GM19351 (cell line): Measurements from ENCODE around the gene SFSWAP.
"Not testable (repeated sequence)": the region's sequence is repeated elsewhere in the genome, so short reads cannot be mapped to it uniquely, and the experiment has no call there.

Experiments used
- ATAC-seq: cut with Tn5 transposase; IDR thresholded peaks from one replicate; pipeline ENCODE4 v1.9.1; 2021; ENCODE audit warnings: mild to moderate bottlenecking, moderate library complexity; ENCODE audit not compliant: unreplicated experiment

The SFSWAP gene

DNA sequence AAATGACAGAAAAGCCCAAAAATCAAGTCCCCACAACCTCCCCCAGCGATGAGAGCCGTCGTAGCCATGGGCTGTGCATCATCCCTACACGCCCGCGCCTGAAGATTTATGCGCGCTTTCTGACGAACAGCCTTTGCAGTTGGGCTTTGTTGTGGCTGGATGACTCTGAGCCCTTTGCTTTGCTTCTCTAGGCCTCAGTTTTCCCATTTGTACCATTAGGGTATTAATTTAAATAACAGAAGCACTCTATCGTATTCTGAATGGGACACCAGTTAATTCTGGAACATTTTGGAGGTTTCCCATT lies 24.2 kb downstream of the SFSWAP start:
- no peak for ATAC-seq

DNA sequence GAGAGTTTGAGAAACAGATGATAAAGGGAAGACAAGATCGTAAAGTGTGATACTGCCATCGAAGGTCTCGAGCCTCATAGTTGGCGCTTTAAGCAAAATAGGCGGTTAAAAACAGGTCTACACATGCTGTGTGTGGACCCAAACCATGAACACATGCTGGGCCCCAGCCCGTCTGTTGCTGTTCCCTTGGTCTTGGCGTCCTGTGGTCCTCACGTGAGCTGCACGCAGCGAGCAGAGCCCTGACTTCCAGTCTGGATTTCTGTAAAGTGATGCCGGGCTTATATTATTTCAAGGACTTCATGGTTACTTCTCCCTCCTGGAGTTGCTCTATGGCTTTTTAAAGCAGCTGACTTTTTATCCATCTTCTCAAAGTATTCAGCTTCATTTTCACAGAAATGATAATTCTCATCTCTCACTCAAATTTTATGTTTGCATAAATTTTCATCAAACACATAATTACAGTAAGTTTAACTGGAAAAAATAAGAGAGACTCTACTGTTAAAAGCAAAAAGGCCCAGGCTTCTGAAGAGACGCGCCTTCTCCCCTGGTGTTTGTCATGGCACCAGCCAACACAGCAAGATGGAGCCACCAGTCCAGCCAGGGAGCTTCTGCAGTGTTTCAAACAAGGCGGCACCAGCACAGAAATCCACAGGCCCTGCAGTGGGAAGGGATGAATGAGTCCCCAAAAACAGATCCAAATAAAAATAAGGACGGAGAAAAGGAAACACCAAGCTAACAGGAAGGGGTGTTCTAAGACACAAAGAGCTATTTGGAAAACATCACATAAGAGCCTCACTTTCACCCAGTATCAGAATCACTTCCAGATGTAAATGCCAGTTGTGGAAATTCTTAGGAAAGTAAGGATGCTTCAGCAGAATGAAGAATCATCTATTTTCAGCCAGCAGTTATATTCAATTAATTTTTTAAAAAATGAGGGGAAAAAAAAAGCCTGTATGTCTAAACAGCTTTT lies 24.9 kb downstream of the SFSWAP start:
- ATAC-seq, result no peak

DNA sequence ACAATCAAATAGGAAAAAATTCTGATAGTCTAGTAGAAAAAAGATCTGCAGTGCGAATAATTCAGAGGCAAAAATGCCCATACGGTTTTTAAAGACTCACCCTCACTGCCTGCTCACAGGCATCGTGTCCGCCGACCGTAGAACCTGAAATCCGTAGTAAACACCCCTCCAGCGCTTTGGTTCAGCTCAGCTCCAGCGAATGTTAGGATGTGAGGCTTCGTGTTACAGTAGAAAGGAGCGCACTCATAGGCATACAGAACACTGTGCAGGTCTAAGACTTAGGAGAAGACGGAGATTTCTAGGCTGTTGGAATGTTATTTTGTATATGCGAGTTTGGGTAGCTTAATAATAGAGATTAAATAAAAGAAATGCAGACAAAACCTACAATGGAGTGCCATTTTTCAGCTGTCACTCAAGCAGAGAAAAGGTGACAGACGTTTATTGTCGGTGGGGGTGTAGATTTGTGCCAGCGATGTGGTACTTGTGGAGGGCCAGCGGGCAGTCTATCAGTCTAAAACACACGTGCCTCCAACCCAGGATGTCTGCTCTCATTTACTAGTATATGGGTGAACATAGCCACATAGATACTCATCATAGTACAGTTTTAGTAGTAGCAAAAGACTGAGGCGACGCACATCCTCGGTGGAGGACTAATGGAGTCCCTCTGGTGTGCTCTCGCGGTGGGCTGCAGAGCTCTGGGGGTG lies 25.7 kb downstream of the SFSWAP start:
- no peak for ATAC-seq

DNA sequence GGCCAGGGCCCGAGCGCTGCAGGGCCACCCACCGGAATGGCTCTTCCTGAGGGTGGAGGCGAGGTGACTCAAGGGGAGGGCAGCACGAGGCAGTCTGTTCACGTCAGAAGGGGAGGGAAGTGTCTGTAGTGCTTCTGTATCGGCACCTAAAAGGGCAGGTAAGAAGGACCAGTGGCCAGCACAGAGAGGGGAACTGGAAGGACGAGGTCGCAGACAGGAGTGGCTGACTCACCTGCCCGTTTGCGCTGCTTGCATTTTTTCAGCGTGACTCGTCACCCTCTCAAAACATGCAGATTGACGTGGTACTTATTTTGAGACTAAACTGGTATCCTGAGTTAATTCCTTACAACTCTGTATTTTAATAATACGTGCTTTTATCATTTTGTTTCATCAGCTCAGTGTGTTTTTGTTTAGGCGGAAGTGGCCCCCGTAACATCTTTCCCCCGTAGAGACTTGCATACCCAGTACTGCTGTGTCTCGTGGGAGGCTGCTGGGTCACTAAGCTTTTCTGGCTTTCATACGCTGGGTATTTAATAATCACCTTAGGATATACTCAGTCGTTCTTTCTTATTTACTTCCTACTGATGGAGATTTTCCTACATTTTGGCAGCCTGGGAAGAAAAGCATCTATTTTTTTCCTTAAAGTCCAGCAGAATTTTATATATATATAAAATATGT lies 26.4 kb downstream of the SFSWAP start:
- no peak for ATAC-seq

DNA sequence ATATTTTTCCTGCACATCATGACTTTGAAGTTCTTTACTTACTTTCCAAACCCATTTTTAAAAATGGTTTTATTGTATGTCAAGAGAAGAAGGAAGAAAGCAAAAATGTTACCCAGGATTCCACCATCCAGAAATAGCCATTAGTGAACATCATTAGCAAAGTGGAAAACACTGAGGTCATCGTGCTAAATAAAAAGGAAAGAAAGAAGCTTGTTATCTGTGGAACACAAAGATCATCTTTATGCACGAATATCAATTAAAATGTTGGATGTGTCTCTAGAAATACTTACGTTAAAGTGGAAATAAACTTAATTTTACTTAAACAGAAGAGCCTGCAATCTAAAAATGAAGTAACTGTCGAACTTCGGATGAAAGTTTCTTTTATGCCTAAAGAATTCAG lies 27.3 kb downstream of the SFSWAP start:
- ATAC-seq, result no peak

DNA sequence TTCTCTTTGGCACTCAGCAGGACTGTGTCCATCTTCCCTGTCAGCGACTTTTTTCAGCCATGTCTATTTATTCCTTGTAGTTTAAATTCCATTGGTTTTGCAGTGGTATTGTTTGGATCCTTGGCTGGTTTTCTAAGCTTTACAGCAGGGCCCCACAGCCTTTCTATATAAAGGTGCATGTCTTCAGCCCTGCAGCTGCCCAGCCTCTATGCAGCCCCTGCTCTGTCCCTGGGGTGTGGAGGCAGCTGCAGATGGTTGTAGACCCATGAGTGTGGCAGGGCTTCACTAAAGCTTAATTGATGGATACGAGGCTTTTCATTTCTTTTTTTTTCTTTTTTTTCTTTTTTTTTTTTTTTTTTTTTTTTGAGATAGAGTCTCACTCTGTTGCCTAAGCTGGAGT lies 29.7 kb downstream of the SFSWAP start:
- ATAC-seq, result no peak

DNA sequence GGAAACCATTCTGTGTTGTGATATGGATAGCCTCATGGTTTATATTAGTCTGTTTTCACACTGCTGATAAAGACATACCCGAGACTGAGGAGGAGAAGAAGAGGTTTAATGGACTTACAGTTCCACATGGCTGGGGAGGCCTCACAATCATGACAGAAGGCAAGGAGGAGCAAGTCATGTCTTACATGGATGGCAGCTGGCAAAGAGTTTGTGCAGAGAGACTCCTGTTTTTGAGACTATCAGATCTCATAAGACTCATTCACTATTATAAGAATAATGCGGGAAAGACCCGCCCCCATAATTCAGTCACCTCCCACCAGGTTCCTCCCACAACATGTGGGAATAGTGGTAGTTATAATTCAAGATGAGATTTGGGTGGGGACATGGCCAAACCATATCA lies 31.9 kb downstream of the SFSWAP start:
- ATAC-seq, result not testable (repeated sequence)

DNA sequence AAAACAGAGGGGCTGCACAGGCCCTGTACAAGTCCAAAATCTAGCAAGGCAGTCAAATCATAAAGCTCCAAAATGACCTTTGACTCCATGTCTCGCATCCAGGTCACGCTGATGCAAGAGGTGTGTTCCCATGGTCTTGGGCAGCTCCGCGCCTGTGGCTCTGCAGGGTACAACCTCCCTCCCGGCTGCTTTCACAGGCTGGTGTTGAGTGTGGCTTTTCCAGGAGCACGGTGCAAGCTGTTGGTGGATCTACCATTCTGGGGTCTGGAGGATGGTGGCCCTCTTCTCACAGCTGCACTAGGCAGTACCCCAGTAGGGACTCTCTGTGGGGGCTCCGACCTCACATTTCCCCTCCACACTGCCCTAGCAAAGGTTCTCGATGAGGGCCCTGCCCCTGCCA lies 32.5 kb downstream of the SFSWAP start:
- ATAC-seq, result not testable (repeated sequence)

DNA sequence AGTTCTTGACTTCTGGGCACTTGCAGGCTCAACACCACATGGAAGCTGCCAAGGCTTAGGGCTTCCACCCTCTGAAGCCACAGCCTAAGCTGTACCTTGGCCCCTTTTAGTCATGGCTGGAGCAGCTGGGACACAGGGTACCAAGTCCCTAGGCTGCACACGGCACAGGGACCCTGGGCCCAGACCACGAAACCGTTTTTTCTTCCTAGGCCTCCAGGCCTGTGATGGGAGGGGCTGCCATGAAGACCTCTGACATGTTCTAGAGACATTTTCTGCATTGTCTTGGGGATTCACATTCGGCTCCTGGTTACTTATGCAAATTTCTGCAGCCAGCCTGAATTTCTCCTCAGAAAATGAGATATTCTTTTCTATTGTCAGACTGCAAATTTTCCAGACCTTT lies 33.0 kb downstream of the SFSWAP start:
- not testable (repeated sequence) for ATAC-seq

DNA sequence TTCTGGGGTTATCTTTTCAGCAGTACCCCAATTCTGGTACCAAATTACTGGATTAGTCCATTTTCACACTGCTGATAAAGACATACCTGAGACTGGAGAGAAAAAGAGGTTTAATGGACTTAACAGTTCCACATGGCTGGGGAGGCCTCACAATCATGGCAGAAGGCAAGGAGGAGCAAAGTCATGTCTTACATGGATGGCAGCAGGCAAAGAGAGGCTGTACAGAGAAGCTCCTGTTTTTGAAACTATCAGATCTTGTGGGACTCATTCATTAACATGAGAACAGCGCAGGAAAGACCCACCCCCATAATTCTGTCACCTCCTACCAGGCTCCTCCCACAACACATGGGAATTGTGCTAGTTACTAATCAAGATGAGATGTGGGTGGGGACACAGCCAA lies 33.8 kb downstream of the SFSWAP start:
- ATAC-seq, result not testable (repeated sequence)

DNA sequence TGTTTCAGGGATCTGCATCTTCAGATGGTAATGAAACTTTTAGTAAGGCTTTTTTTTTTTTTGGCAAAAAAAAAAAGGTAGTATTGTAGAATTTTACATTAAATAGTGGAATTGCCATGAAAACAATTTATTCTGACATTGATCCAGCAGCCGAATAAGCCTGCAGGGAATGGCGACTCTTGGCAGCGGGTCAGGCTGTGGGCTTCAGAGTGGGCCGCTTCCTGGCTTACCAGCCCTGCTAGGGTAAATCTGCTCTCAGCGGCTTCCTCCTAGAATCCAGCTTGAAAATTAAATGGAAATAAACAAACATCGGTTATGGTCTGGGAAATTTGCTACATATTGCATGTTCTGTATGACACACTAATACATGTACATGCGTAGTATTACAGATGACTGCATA lies 34.8 kb downstream of the SFSWAP start:
- no peak for ATAC-seq

DNA sequence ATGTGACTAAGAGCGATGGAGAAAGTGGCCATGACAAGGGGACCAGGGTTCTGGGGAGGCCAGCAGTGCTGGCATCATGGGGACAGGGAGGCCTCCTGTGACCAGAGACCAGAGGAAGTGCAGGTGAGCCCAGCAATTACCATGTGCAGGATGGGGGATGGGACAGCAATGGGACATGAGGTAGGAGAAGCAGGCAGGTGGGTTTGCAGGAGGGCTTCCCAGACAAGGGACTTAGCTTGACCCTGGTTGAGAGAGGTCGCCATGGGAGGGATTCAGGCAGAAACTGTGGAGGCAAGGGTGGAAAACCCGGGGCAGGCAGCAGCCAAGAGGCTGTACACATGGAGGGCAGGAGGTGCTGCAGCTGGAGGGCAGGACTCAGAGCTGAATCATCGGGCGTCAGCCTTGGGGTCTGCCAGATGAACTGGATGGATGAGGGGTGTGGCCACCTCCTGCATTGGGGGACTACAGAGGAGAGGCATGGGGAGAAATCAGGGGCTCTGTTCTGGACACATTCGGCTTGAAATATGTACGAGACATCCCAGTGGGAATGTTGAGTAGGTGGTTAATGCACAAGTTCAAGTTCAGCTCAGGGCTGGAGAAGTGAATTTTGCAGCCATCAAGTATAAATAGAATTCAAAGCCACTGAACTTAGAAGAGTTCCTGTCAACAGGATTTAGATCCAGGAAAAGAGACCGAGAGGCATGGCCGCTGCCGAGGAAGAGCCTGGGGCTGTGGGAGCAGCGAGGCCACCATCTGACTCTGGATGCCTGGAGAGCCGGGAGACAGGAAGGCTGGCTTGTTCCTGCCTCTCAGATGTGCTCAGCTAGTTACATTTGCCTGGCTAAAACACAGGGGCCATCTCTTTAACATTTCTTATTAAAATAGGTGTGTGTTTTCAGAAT lies 36.6 kb downstream of the SFSWAP start:
- no peak for ATAC-seq

DNA sequence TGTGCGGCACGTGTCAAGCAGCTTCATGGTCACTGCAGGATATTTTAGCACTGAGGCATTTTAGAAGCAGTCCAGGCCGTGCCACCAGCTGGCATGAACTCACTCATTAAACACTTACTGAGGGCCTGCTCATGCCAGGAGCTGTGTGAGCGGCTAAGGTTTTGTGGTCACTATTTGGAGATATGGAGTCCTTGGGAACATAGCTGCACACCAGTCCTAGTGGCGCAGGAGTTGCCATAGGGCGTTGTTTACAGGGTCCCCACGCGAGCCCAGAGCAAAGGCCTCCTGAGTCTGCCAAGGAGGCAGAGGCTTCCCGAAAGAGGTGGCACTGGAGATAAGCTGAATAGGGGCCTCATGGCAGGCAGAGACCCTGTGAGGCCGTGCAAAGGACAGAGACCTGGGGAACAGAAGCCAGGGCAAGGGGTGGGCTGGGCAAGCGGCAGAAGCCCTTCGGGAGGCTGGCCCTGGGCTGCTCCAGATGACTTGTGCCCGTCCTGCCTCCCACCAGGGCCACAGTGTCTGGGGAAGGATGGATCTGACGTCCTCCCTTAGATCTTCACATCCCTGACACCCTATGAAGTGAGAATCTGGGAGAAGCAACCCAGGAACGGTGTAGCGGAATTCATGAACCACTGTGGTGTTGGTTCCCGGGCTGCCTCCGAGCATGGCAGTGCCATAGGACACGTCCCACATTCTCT lies 38.9 kb downstream of the SFSWAP start:
- ATAC-seq, result no peak

DNA sequence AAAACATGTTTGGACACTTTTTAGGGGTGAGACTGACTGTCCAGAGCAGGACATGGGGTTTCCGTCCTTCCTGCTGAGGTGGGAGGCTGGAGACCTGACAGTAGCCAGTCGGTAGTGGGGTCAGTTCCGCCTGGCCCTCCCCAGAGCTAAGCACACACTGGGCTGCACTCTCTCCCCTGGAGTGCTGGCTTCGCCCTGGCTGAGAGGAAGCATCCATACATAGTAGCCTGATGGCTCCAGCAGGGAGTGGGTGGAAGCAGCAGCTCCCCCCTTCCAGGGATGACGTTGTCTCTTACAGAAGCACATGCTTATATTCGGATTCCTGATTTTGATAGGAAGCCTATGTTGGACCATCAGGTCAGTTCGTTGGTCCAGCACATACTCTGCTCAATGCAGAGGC lies 40.4 kb downstream of the SFSWAP start:
- no peak for ATAC-seq

DNA sequence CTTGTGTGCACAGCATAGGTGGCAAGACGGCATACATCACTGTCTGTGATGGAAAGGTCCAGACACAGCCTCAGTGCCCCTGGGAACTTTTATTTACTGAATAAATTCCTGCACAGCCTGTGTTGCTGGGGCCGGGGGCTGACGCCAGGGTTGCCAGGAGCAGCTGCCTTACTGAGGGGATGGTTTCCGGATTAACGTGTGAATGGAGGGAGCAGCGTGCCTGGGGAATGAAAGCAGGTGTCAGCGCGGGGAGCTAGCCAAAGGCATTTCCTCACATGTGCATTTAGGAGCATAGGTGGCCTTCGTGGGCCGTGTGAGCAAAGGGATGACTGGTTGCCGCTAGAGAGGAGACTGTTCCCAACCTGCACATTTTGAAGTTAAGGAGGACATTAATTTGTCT lies 41.6 kb downstream of the SFSWAP start:
- no peak for ATAC-seq

DNA sequence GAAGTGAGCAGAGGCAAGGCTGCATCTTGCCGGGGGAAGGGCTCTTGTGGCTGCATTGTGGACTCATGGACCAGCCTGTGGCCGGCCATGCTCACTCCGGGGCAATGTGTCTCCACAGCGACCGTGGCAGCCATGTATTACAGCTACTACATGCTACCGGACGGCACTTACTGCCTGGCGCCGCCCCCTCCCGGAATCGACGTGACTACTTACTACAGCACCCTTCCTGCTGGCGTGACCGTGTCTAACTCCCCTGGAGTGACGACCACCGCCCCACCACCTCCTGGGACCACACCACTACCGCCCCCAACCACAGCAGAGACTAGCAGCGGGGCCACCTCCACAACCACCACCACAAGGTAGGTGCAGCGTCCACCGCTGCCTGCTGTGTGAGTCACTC lies 42.1 kb downstream of the SFSWAP start:
- ATAC-seq, result no peak

DNA sequence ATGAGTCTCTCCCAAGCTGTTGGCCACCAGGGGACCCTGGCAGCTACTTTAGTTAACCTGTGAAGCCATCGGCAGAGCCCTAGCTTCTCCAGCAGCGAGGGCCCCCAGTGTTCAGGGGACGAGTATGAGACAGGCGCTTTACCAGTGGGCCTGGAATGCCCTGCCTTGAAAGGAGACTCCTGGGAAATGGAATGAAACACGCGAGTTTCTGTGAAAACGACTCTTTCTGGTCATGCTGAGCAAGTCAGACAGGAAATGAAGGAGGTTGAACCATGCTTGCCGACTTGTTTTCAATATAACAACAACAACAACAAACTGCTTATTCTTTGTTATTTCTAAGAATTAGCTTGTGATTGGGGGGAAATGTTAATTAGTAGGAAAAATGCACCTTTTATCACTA lies 42.9 kb downstream of the SFSWAP start:
- no peak for ATAC-seq

DNA sequence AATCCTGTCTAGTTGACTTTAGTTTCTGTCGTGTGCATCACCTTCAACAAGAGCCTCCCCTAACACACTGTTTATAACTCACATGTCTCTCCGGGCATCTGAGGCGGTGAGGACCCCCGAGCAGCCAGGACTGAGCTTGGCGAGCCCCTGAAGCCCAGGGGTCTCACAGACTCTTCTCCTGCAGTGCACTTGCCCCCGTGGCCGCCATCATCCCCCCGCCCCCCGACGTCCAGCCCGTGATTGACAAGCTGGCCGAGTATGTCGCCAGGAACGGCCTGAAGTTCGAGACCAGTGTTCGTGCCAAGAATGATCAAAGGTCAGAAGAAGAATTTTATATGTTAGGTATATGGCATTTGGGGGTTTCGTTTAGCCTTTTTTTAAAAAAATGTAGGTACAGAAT lies 43.3 kb downstream of the SFSWAP start:
- ATAC-seq, result no peak

DNA sequence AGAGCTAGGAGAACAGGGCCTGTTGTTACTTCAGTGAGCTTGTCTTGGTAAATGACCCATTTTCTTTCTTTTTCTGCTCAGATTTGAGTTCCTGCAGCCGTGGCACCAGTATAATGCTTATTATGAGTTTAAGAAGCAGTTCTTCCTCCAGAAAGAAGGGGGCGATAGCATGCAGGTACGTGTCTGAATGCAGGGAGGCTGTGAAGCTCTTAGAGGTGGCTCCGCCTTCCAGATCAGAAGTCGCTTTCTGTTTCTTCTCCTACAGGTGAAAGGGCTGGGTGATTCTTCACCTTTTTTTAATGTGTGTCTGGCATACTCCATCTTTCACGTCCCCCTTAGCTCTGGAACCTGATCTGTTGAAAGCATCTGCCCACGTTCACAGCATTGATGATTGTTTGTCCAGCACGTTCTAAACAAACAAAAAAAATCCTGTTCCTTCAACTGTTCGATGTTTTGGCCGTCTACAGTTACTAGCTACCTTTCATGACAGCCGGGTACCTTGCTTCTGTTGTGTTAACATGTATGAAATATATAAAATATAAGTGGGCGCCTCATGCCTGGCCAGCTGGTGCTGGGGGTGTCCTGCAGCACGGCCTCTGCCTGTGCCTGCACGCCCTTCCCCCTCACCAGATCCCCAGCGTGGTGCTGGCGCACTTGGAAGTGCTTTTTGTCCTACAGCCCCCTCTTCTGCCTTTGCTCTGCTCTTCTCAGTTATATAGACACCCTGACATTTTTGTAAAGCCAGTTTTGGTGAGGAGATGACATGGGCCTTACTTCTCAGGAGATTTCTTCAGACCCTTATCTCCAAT lies 44.6 kb downstream of the SFSWAP start:
- no peak for ATAC-seq
